GM18868 (cell line): ENCODE results near the gene FZR1.
"Not testable (repeated sequence)": the region's sequence is repeated elsewhere in the genome, so short reads cannot be mapped to it uniquely, and the experiment has no call there.

Source experiments
- ATAC-seq: cut with Tn5 transposase; IDR thresholded peaks from one replicate; pipeline ENCODE4 v1.9.1; 2021; ENCODE audit warnings: mild to moderate bottlenecking, moderate library complexity; ENCODE audit not compliant: unreplicated experiment

FZR1 gene

GRCh38 chr19:3565139-3565538 is 59.0 kb downstream of the FZR1 start:
- ATAC-seq, result no peak

GRCh38 chr19:3570042-3570441 is 63.9 kb downstream of the FZR1 start:
- not testable (repeated sequence) for ATAC-seq

DNA sequence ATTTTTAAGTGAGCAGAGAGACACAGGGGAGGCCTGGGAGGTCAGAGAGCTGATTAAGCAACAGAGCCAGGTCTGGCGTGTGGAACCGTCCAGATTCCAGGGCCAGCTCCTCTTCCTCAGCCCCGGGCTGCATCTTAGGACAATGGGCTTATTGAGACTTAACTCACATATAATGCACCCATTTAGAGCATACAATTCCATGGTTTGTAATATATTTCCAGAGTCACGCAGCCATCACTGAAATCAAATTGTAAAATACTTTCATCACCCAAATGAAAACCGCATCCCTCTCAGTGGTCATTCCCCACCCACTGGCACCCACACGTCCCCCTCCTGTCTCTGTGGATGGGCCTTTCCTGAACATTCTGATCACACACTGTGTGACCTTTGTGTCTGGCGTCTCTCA is 64.5 kb downstream of the FZR1 start:
- no peak for ATAC-seq

DNA sequence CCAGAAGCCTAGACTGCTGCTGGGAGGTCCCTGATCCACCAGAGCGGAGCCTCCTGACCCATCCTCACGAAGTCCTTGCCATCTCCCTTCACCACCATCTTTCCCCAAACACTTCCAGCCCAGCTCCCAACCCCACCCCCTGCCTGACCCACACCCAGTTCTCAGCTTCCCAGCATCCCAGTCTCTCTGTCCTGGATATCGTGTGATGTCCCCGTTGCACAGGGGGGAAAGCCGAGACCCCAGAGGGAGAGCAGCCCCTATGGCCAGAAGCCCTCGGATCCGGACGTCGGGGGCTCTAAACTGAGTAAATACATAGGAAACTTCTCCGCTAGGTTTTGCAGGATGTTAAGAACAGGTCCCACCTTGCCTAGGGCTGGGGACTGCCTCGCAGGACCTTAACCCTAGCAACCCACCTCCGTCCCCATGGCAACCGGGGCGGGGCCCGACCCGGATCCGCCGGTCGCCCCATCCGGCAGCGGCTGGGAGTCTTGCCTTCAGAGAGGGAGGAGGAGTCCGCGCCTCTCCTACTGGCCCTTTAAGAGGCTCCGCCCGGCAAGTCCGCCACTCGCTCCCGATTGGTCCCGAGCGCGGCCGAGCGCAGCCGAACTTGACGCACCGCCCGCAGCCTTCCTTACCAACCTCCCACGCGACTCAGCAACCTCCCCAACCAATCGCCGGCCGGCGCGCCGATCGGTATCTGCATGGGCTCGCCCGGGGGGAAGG is 66.2 kb downstream of the FZR1 start:
- peak; percentile 86 for ATAC-seq

- no peak for ATAC-seq
These were observed 66.7 kb downstream of the FZR1 start, which contains the start of gene HMG20B for GRCh38 chr19:3572855-3573161. TSS of gene HMG20B (plus strand) at chr19:3572944. CDS start at chr19:3573310, 366 bp downstream.

- no peak for ATAC-seq
These were observed 67.2 kb downstream of the FZR1 start for GRCh38 chr19:3573162-3573857.

DNA sequence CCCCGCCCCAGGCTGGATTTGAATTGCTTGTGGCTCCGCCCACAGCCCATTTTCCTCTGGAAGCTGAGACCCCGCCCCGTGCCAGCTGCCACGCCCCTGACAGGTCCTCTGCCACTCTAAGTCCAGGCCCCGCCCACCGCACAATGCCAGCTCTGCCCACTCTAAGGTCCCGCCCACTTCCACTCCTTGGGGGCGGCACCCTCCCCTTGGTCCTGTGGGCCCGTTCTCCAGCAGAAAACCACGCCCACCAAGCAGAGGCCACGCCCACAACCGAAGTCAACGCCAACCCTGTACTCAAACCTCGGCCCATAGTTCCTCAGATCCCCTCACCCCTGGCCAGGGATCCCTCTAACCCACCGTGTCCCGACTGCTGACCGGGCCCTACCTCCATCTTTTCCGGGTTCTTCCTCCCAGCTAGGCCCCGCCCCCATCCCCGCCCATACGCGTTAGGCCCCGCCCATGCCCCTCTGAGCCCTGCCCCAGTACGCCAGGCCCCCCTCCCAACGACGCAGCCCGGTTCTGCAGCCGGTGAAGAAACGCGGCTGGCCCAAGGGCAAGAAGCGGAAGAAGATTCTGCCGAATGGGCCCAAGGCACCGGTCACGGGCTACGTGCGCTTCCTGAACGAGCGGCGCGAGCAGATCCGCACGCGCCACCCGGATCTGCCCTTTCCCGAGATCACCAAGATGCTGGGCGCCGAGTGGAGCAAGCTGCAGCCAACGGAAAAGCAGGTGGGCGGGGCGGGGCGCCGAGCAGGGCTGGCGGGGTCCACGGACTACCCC is 67.9 kb downstream of the FZR1 start:
- no peak for ATAC-seq

- no peak for ATAC-seq
These were observed 69.2 kb downstream of the FZR1 start for GRCh38 chr19:3575260-3575741.

GRCh38 chr19:3575949-3576673 is 70.0 kb downstream of the FZR1 start:
- ATAC-seq, result no peak

DNA sequence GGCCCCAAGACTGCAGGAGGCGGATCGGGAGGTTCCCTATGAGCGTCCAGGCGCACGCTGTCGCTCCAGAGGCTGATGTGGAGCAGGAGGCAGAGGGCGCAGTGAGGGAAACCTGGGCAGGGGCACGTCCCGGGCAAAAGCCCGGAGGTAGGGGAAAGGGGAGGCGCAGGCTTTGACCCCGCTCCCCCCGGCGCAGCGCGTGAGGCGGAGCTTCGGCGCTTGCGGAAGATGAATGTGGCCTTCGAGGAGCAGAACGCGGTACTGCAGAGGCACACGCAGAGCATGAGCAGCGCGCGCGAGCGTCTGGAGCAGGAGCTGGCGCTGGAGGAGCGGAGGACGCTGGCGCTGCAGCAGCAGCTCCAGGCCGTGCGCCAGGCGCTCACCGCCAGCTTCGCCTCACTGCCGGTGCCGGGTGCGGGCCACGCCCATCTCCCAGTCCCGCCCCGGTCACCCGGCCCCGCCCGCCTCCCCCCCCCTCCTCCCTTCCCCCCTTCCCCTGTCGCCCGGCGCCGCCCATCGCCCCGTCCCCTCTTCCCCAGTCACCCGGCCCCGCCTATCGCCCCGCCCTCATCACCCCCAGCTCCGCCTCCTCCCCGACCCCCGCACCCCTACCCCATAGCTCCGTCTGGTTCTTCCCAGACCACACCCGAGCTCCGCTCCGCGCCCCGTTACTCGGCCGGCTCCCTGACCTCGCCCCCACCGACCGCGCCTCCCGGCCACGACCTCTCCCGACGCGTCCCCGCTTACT is 70.8 kb downstream of the FZR1 start:
- no peak for ATAC-seq

DNA sequence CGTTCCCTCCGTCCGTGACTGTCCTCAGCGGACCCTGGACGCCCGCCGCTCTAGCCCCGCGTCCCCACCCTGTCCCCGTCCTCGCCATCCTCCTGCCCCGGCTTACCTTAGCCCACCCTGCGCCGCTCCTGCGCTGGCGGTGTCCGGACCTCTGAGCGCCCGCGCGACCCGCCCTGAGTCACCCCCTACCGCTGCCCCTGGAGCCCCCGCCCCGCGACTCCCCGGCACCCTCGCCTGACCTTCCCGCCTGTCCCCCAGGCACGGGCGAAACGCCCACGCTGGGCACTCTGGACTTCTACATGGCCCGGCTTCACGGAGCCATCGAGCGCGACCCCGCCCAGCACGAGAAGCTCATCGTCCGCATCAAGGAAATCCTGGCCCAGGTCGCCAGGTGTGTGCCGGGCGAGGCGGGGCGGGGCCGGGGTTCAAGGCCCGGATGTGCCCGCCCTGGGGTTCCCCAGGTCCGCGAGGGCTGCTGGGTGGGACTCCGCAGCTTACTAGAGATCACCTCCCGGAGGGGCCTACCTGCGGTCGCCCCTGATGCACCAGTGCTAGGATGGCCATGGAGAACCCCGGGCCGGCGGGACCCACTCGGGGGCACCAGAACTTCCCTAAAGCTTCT is 71.7 kb downstream of the FZR1 start:
- ATAC-seq, result no peak

GRCh38 chr19:3578390-3578789 is 72.3 kb downstream of the FZR1 start:
- no peak for ATAC-seq

DNA sequence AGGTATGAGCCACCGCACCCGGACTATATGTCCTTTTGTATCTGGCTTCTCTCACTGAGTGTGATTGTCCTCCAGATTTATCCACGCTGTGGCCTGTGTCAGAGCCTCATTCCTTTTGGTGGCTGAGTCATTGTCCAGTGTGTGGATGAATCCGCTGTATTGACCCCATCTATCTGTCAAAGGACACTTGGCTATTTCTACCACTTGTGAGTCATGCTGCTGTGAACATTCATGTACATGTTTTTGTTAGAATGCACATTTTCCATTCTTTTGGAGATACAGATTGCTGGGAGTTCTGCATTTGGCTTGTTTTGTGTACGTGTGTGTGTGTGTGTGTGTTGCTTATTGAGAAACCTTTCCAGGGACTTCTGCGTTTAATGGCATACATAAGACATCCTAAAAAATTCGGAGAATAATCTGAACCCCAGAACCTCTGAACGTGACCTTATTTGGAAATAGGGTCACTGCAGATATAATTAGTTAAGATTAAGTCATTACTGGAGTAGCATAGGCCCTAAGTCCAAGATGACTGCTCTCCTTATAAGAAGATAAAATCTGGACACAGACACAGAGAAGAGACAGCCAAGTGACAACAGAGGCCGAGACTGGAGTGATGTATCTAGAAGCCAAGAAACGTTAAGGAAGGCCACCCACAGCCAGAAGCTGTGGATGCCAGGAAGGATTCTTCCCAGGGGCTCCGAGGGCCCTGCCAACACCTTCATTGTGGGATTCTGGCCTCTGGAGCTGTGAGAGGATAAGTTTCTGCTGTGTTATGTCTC is 74.2 kb downstream of the FZR1 start:
- no peak for ATAC-seq

DNA sequence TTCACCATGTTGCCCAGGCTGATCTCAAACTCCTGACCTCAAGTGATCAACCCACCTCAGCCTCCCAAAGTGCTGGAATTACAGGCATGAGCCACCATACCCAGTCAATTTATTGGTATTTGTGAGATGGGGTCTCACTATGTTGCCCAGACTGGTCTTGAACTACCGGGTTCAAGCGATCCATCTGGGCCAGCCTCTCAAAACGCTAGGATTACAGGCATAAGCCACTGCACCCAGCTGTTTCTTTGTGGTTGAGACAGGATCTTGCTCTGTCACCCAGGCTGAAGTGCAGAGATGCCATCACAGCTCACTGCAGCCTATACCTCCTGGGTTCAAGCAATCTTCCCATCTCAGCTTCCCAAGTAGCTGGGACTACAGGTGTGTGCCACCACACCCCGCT is 75.7 kb downstream of the FZR1 start:
- not testable (repeated sequence) for ATAC-seq

- not testable (repeated sequence) for ATAC-seq
These were observed 78.1 kb downstream of the FZR1 start for GRCh38 chr19:3584036-3584802.

- ATAC-seq, result no peak
These were observed 79.4 kb downstream of the FZR1 start, which contains the start of gene GIPC3 for GRCh38 chr19:3585301-3586126. TSS of gene GIPC3 (plus strand) at chr19:3585478. CDS start at chr19:3585598, 120 bp downstream.

GRCh38 chr19:3586127-3586626 is 80.1 kb downstream of the FZR1 start:
- no peak for ATAC-seq
